ENCODE measurements around the gene PGAM5.
A peak's percentile ranks its signal among the peaks of the same experiment; 100 is the strongest.

- TF ChIP-seq CTCF (IDR thresholded peaks at IDR 0.05 in 2 of 3, conservative IDR thresholded peaks at IDR 0.05 in 1 of 3; ENCODE audit: insufficient read depth in 2 of 3, low read depth in 1 of 3, low read length in 3 of 3) (peak in 1 of 3 experiments; percentile 24; a peak in 1 of 6 replicates), USF2 (CRISPR knock-in tag; IDR thresholded peaks at IDR 0.05) (no peak), BDP1 (IDR thresholded peaks at IDR 0.05; ENCODE audit: insufficient read depth, insufficient read length) (no peak), TAF1 (IDR thresholded peaks at IDR 0.05; ENCODE audit: control insufficient read depth, extremely low read depth, insufficient read depth, low read length, severe bottlenecking) (peak; percentile 87), NFYB (IDR thresholded peaks at IDR 0.05; ENCODE audit: extremely low read depth, insufficient read length) (peak; percentile 21), CREM (IDR thresholded peaks at IDR 0.05; ENCODE audit: low read depth) (peak; percentile 79)
Measured at GRCh38 chr12:132687211-132688164, 23.2 kb upstream of the PGAM5 start, which contains the start of the genes POLE and PXMP2.
